Keratinocyte (primary cell): ENCODE measurements around the gene SLC2A9. TPM values are rescaled to one million over a fixed set of nuclear protein-coding genes. Genes with fewer than 3 reads are reported as not detected.
"Not testable (repeated sequence)": the region's sequence is repeated elsewhere in the genome, so short reads cannot be mapped to it uniquely, and the experiment has no call there.

Experiments used
- DNase-seq: peaks from one replicate; pipeline ENCODE4 v3.0.0-alpha.2; 2011; ENCODE audit warnings: low read depth, missing footprints, low spot score
- FAIRE-seq: peaks from 2 replicates; lab custom pipeline; 2011; peaks lifted over from hg19 to GRCh38; lab: Jason Lieb, UNC
- H2AFZ ChIP-seq: 2 replicates; pipeline ENCODE4 v1.6.0; 2012; ENCODE audit warnings: low read length, control low read depth, inconsistent platforms; ENCODE audit not compliant: control insufficient read depth
- H3K27ac ChIP-seq: 2 replicates; pipeline ENCODE4 v1.5.1; 2011; ENCODE audit warnings: low read length; ENCODE audit not compliant: control insufficient read depth, insufficient read depth
- H3K27me3 ChIP-seq: 3 replicates; pipeline ENCODE4 v1.6.0; 2011; ENCODE audit warnings: low read length; ENCODE audit not compliant: control insufficient read depth, insufficient read depth; ENCODE audit errors: extremely low read depth
- H3K36me3 ChIP-seq, 2 experiments: 2 replicates in 1 of 2; 3 replicates in 1 of 2; pipeline ENCODE4 v1.5.1; 2011; ENCODE audit warnings: low read length in 2 of 2, mild to moderate bottlenecking in 1 of 2; ENCODE audit not compliant: control insufficient read depth in 2 of 2, insufficient read depth in 2 of 2; ENCODE audit errors: extremely low read depth in 1 of 2
- H3K4me1 ChIP-seq: 3 replicates; pipeline ENCODE4 v1.5.1; 2011; ENCODE audit warnings: low read length; ENCODE audit not compliant: control insufficient read depth, insufficient read depth; ENCODE audit errors: extremely low read depth
- H3K4me2 ChIP-seq: 3 replicates; pipeline ENCODE4 v1.6.0; 2011; ENCODE audit warnings: low read depth, low read length; ENCODE audit not compliant: control insufficient read depth, insufficient read depth; ENCODE audit errors: extremely low read depth
- H3K4me3 ChIP-seq, 3 experiments: fragments of 200-600 bp in 1 of 3; sonication (generic) in 1 of 3; 2 replicates in 2 of 3; 3 replicates in 1 of 3; pipeline ENCODE4 v1.5.1; 2011 to 2016; ENCODE audit warnings: low read length in 3 of 3, mild to moderate bottlenecking in 3 of 3, control low read depth in 2 of 3, inconsistent platforms in 1 of 3, low read depth in 1 of 3, mixed read lengths in 1 of 3, mixed run types in 1 of 3, moderate library complexity in 1 of 3; ENCODE audit not compliant: control insufficient read depth in 2 of 3, insufficient read depth in 2 of 3; ENCODE audit errors: extremely low read depth in 1 of 3
- H3K79me2 ChIP-seq: 2 replicates; pipeline ENCODE4 v1.6.0; 2012; ENCODE audit warnings: low read length; ENCODE audit not compliant: control insufficient read depth, insufficient read depth
- H3K9ac ChIP-seq: 3 replicates; pipeline ENCODE4 v1.6.0; 2011; ENCODE audit warnings: low read length; ENCODE audit not compliant: control insufficient read depth, insufficient read depth; ENCODE audit errors: extremely low read depth
- H3K9me1 ChIP-seq: 3 replicates; pipeline ENCODE4 v1.6.0; 2011; ENCODE audit warnings: low read length; ENCODE audit not compliant: control insufficient read depth, insufficient read depth; ENCODE audit errors: extremely low read depth
- H3K9me3 ChIP-seq: 2 replicates; pipeline ENCODE4 v1.5.1; 2012; ENCODE audit warnings: low read depth, low read length; ENCODE audit not compliant: control insufficient read depth
- H4K20me1 ChIP-seq: 3 replicates; pipeline ENCODE4 v1.6.0; 2011; ENCODE audit warnings: low read length; ENCODE audit not compliant: control insufficient read depth, insufficient read depth; ENCODE audit errors: extremely low read depth
- CTCF ChIP-seq, 3 experiments: IDR thresholded peaks in 1 of 3; conservative IDR thresholded peaks in 1 of 3; optimal IDR thresholded peaks in 1 of 3; 2 replicates in 2 of 3; 3 replicates in 1 of 3; pipeline versions ENCODE3 to v1.5.1; 2011; ENCODE audit warnings: low read length in 3 of 3, mild to moderate bottlenecking in 3 of 3, moderate library complexity in 2 of 3, control low read depth in 1 of 3, inconsistent platforms in 1 of 3; ENCODE audit not compliant: insufficient read depth in 2 of 3; ENCODE audit errors: extremely low read depth in 1 of 3
- EZH2 ChIP-seq: IDR thresholded peaks from one replicate; pipeline ENCODE4 v1.6.1; 2012; ENCODE audit warnings: inconsistent platforms, mild to moderate bottlenecking, low read length, moderate library complexity
- dilution Hi-C: fragments of 300-500 bp; cut with MboI; formaldehyde crosslinking; loops from one replicate; pipeline ENCODE4 v1.7.0; 2020; ENCODE audit warnings: low sequenced_read_pairs; ENCODE audit not compliant: extremely low pct_ligation_motif_present
- polyA plus RNA-seq, 5 experiments: library from polyadenylated mRNA; depleted of rRNA in 3 of 5; stranded (reverse) in 3 of 5; stranded (forward) in 1 of 5; unstranded in 1 of 5; fragments of >200 nt; gene quantifications; 1 replicate in 1 of 5; 2 replicates in 3 of 5; 3 replicates in 1 of 5; pipeline versions ENCODE4 v1.2.1 to v1.2.3, GENCODE V29; 2011 to 2012; ENCODE audit warnings: missing spikeins in 2 of 5, low read depth in 1 of 5, low replicate concordance in 1 of 5

Gene SLC2A9
- polyA plus RNA-seq, 1 donor (not counting 4 experiments of a cell fraction or from before 2014, with no cell fraction given) = 37.3 TPM

GRCh38 chr4:9792381-9792780 lies 228.9 kb downstream of the SLC2A9 start:
- Histone ChIP-seq H3K4me3 (no peak overlapping the region), H3K27me3 (no peaks in the 10 kb centered on the region), H3K36me3 (no peaks in the 10 kb centered on the region), H3K9me3 (no peaks in the 10 kb centered on the region), H2AFZ (no peak overlapping the region), H3K27ac (no peak overlapping the region), H3K9ac (no peak overlapping the region), H3K4me2 (no peak overlapping the region), H3K4me1 (peaks cover 2% of the 10 kb centered on the region), H3K79me2 (no peaks in the 10 kb centered on the region), H3K9me1 (peaks cover 2% of the 10 kb centered on the region), H4K20me1 (no peaks in the 10 kb centered on the region)
- dilution Hi-C loops = no loop called here
- FAIRE-seq (no peak), DNase-seq (no peak)
- no peak for TF ChIP-seq CTCF (optimal IDR thresholded peaks at IDR 0.05 in 1 of 3, IDR thresholded peaks at IDR 0.05 in 1 of 3, conservative IDR thresholded peaks at IDR 0.05 in 1 of 3; ENCODE audit: extremely low read depth in 1 of 3, insufficient read depth in 2 of 3, low read length in 3 of 3)
- TF ChIP-seq EZH2 = no peak

DNA sequence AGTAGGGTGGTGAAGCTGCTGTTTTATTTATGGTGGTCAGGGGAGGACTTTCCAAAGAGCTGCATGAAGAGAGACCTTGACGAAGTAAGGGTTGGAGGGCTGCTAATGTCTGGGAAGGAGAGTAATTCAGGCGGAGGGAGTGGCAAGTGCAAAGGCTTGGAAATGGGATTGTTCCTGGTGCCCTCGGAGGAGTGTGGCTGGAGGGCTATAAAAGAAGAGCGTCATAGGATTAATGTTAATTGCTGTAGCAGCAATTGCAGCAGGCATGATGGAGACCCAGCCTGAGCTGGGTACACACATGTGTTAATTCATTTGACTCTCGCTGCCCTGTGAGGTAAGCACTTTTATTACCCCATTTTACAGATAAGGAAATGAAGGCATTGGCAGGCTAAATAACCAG lies 235.4 kb downstream of the SLC2A9 start:
- DNase-seq, dilution Hi-C loops, H3K79me2 ChIP-seq, H3K4me1 ChIP-seq, H3K9me3 ChIP-seq, FAIRE-seq, H3K9ac ChIP-seq, H3K9me1 ChIP-seq, H2AFZ ChIP-seq, H4K20me1 ChIP-seq, H3K36me3 ChIP-seq, H3K27ac ChIP-seq, H3K4me3 ChIP-seq, H3K4me2 ChIP-seq: not testable (repeated sequence)
- H3K27me3 ChIP-seq = peaks cover 21% of the 10 kb centered on the region

GRCh38 chr4:9782136-9782436 lies 239.2 kb downstream of the SLC2A9 start:
- Histone ChIP-seq H3K9me1 (no peaks in the 10 kb centered on the region), H3K9me3 (no peaks in the 10 kb centered on the region), H3K4me2 (no peak overlapping the region), H3K4me1 (no peaks in the 10 kb centered on the region), H3K79me2 (no peaks in the 10 kb centered on the region), H4K20me1 (no peaks in the 10 kb centered on the region), H3K9ac (no peak overlapping the region), H3K27ac (no peak overlapping the region), H2AFZ (no peak overlapping the region), H3K4me3 (no peak overlapping the region), H3K36me3 (no peaks in the 10 kb centered on the region), H3K27me3 (peaks cover 33% of the 10 kb centered on the region)
- TF ChIP-seq EZH2 (no peak), CTCF (optimal IDR thresholded peaks at IDR 0.05 in 1 of 3, IDR thresholded peaks at IDR 0.05 in 1 of 3, conservative IDR thresholded peaks at IDR 0.05 in 1 of 3; ENCODE audit: extremely low read depth in 1 of 3, insufficient read depth in 2 of 3, low read length in 3 of 3) (no peak)
- FAIRE-seq (no peak), DNase-seq (no peak)
- dilution Hi-C loops = no loop called here
